Cardiac muscle cell (in vitro differentiated cells and primary cell): Measurements from ENCODE around the gene ZMAT1. TPM values are rescaled to one million over a fixed set of nuclear protein-coding genes. Genes with fewer than 3 reads are reported as not detected.

ENCODE experiments used
- DNase-seq, 2 donors: peaks; one replicate each; pipeline versions ENCODE4 v3.0.0 to v3.0.0-alpha.2; 2010 to 2017; ENCODE audit warnings: low read depth in 1 of 2, low spot score in 1 of 2
- H3K27ac ChIP-seq: fragments of 200-600 bp; sonication (generic); 2 replicates; pipeline ENCODE4 v1.5.1; 2016
- H3K27me3 ChIP-seq: fragments of 200-600 bp; sonication (generic); 2 replicates; pipeline ENCODE4 v1.6.0; 2016; ENCODE audit warnings: control low read depth
- H3K36me3 ChIP-seq: fragments of 200-600 bp; sonication (generic); 2 replicates; pipeline ENCODE4 v1.5.1; 2016; ENCODE audit warnings: control low read depth
- H3K4me1 ChIP-seq: fragments of 200-600 bp; sonication (generic); 2 replicates; pipeline ENCODE4 v1.8.1; 2017; ENCODE audit warnings: low read depth, mild to moderate bottlenecking, mixed run types
- H3K4me3 ChIP-seq: fragments of 200-600 bp; sonication (generic); 2 replicates; pipeline ENCODE4 v1.5.1; 2016; ENCODE audit warnings: mild to moderate bottlenecking
- H3K9me3 ChIP-seq: fragments of 200-600 bp; sonication (generic); 2 replicates; pipeline ENCODE4 v1.5.1; 2017; ENCODE audit warnings: low read depth, mild to moderate bottlenecking, control low read depth
- polyA plus RNA-seq: library from polyadenylated mRNA; unstranded; fragments of >200 nt; fragmentation: Nextera tagmentation; extraction: Ambion mirVana; gene quantifications from 2 replicates; pipeline ENCODE4 v1.2.1, GENCODE V29; 2016
- total RNA-seq: library from RNA; depleted of rRNA; stranded (reverse); fragments of >200 nt; gene quantifications from 2 replicates; pipeline ENCODE4 v1.2.3, GENCODE V29; 2016
- TF ChIP-seq, protein P1 (sequence below): IDR thresholded peaks from 2 replicates; pipeline ENCODE4 v1.5.1; 2012; ENCODE audit warnings: low read depth, mild to moderate bottlenecking, low read length

Gene ZMAT1
- total and polyA plus RNA-seq, 2 experiments from 2014 or later: 5.1 to 7.3 TPM

DNA sequence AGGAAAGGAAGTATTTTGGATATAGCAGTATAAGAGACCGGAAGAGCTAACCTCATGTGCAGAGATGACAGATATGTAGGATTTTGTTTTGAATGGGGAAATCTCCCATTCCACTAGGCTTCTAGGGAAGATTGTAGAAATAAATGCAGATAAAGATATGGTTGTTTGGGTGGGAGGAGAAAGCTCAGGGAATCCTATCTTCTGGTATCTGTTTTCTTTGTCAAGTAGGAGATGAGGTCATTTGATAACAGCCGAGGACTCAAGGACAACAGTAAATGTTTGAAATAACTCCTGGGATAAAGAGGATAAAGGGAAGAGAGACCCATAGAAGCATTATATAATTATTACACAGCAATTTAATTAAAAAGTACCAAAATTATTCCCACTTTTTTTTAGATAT lies 24.7 kb upstream of the ZMAT1 start:
- Histone ChIP-seq H3K4me1 (no peaks in the 10 kb centered on the region), H3K36me3 (no peaks in the 10 kb centered on the region), H3K4me3 (no peak overlapping the region), H3K27ac (no peak overlapping the region), H3K9me3 (no peaks in the 10 kb centered on the region), H3K27me3 (no peaks in the 10 kb centered on the region)
- TF ChIP-seq, protein P1, sequence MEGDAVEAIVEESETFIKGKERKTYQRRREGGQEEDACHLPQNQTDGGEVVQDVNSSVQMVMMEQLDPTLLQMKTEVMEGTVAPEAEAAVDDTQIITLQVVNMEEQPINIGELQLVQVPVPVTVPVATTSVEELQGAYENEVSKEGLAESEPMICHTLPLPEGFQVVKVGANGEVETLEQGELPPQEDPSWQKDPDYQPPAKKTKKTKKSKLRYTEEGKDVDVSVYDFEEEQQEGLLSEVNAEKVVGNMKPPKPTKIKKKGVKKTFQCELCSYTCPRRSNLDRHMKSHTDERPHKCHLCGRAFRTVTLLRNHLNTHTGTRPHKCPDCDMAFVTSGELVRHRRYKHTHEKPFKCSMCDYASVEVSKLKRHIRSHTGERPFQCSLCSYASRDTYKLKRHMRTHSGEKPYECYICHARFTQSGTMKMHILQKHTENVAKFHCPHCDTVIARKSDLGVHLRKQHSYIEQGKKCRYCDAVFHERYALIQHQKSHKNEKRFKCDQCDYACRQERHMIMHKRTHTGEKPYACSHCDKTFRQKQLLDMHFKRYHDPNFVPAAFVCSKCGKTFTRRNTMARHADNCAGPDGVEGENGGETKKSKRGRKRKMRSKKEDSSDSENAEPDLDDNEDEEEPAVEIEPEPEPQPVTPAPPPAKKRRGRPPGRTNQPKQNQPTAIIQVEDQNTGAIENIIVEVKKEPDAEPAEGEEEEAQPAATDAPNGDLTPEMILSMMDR: no peak
- DNase-seq: no peak

DNA sequence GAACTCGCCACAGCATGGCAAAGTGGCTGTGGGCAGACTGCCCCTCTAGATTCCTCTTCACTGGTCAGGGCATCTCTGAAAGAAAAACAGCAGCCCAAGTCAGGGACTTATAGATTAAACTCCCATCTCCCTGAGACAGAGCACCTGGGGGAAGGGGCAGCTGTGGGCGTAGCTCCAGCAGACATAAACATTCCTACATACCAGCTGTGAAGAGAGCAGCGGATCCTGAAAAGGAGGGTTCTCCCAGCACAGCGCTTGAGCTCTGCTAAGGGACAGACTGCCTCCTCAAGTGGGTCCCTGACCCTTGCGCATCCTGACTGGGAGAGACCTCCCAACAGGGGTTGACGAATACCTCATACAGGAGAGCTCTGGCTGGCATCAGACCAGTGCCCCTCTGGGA lies 18.8 kb upstream of the ZMAT1 start:
- Histone ChIP-seq H3K4me1 (no peaks in the 10 kb centered on the region), H3K27ac (no peak overlapping the region), H3K9me3 (no peaks in the 10 kb centered on the region), H3K27me3 (no peaks in the 10 kb centered on the region), H3K36me3 (no peaks in the 10 kb centered on the region), H3K4me3 (no peak overlapping the region)
- DNase-seq: no peak
- TF ChIP-seq, protein P1: no peak

DNA sequence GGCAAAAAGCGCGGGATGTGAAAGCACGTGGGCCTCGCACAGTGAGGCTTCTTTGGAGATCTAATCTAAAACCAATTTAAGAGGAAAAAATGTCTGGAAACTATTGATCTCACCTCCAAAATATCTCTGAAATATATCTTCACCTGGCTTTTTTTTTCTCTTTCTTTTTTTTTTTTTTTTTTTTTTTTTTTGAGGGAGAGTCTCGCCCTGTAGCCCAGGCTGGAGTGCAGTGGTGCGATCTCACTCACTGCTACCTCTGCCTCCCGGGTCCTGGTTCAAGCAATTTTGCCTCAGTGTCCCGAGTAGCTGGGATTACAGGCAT lies 383 bp upstream of the ZMAT1 start:
- Histone ChIP-seq H3K27ac (no peak overlapping the region), H3K4me1 (no peaks in the 10 kb centered on the region), H3K36me3 (no peaks in the 10 kb centered on the region), H3K9me3 (no peaks in the 10 kb centered on the region), H3K27me3 (no peaks in the 10 kb centered on the region), H3K4me3 (peak overlapping the region; percentile 54)
- TF ChIP-seq, protein P1: no peak
- no peak for DNase-seq

DNA sequence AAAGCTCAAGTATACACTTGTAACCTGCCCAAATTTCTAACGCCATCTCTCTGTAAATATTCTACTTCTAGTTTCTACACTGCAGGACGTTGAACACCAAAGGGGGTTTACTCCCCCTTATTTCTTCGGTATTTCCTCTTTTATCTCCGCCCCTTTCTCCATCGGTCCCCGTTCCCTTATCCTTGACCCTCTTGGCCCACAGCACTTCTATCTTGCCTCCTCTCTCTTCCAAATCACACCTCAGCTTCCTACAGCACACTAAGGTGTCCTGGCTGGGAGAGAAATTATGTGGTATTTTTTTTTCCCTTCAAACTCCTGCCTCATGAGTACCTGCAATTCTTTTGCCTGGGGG lies 715 bp downstream of the ZMAT1 start:
- H3K9me3 ChIP-seq: no peaks in the 10 kb centered on the region
- H3K4me3 ChIP-seq: peak overlapping the region; percentile 54
- peak overlapping the region; percentile 94 for H3K27ac ChIP-seq
- no peaks in the 10 kb centered on the region for H3K4me1 ChIP-seq
- H3K36me3 ChIP-seq: no peaks in the 10 kb centered on the region
- TF ChIP-seq, protein P1: no peak
- H3K27me3 ChIP-seq: no peaks in the 10 kb centered on the region
- no peak for DNase-seq

DNA sequence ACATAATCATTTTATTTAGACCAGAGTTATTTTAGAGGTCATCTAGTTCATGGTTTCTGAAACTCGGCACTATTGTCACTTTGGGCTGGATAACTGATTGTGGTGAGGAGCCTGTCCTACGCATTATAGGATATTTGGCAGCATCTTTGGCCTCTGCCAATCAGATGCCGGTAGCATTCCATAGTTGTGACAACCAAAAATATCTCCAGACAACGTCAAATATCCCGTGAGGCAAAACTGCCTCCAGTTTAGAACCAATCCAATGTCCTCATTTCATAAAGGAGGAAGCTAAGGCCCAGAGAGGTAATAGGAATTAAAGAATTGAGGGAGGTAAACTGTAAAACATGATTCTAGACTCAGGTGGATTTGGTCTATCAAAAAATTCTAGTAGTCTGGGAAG lies 6.1 kb downstream of the ZMAT1 start:
- Histone ChIP-seq H3K9me3 (no peaks in the 10 kb centered on the region), H3K27ac (no peak overlapping the region), H3K4me3 (no peak overlapping the region), H3K4me1 (no peaks in the 10 kb centered on the region), H3K27me3 (no peaks in the 10 kb centered on the region), H3K36me3 (no peaks in the 10 kb centered on the region)
- DNase-seq: no peak
- TF ChIP-seq, protein P1: no peak

DNA sequence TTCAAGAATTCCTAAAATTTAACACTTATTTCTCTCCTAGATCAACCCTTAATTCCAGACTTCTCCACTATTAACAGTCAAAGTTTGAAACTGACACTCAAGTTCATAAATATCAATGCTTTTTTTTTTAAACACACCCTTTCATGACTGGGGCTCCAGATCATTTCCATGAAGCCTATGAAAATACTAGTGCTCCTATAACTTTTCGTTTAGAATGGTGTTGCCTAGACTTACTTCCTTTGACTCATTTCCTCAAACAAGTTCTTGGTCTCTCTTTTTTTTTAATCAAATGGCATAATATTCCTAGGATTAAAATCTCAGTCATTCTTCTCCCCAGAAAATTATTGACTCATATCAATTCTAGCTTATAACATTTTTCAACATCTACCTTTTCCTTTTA lies 13.1 kb downstream of the ZMAT1 start:
- H3K36me3 ChIP-seq: no peaks in the 10 kb centered on the region
- no peaks in the 10 kb centered on the region for H3K27me3 ChIP-seq
- H3K27ac ChIP-seq: no peak overlapping the region
- H3K9me3 ChIP-seq: no peaks in the 10 kb centered on the region
- no peak overlapping the region for H3K4me3 ChIP-seq
- TF ChIP-seq, protein P1: no peak
- no peak for DNase-seq
- H3K4me1 ChIP-seq: no peaks in the 10 kb centered on the region
